K562 treated with DMSO at 1 percent for 4 hours (cell line): ENCODE data around the gene BNIP2. TPM values are rescaled to one million over a fixed set of nuclear protein-coding genes. Genes with fewer than 3 reads are reported as not detected.

Source experiments
- total RNA-seq: library from RNA; unstranded; fragments of 300-600 nt; gene quantifications from 2 replicates; pipeline ENCODE4 v1.2.3, GENCODE V29; 2022; ENCODE audit not compliant: insufficient read depth

BNIP2 gene
- 22.0 and 22.1 TPM in 2 replicates for total RNA-seq

GRCh38 chr15:59688782-59689625 lies at the start of gene BNIP2:
BNIP2 (minus strand) TSS chr15:59689320; CDS start chr15:59682457, 6,863 bp downstream.

DNA sequence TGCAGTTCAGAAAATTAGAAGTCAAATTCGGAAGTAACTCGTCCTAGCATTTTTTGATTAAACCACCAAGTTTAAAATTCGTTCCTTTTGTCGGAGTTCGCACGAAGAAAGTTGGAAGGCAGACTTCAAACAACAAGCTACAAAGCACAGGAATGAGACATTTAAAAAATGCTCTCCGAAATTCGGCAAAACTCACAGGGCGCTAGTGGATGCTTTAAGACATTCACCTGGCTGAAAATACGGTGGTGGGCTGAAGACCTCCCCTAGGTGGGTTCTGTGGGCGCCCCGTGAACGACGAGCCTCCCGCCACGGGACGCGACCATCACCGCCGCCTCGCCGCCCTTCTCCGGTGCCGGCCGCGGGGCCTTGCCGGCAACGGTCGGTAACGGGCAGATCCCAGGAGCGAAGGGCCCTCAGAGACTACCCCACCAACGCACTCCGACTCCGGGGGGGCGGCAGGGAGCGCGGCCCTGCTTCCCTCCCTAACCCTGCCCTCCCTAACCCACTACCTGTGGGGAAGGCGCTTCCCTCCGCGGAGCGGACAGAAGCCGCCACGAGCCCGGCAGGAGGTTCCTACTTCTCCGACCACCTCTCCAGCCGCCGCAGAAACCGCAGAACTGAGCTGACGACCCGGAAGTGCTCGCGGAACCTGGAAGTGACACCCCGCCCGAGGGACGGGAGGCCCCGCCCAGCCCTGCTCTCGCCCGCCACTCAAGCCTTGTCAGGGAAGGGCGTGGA lies 32.1 kb downstream of the BNIP2 start, which contains the start of gene GTF2A2:
Gene GTF2A2, minus strand, starts transcription at position 619 of the 738 bp plus-strand sequence. CDS start 5,238 bp downstream, outside the sequence.

GRCh38 chr15:59611276-59612260 lies 77.6 kb downstream of the BNIP2 start, which contains the start of gene GCNT3:
GCNT3 (plus strand) TSS chr15:59611783; CDS start chr15:59618239, 6,456 bp downstream.

Other genes with a start within 250 kb of the BNIP2 start
- gene GCNT3, start 77.5 kb downstream of the BNIP2 start, total RNA-seq = not detected in 2 replicates
- 57.4 and 89.6 TPM in 2 replicates for gene GTF2A2, start 31.8 kb downstream of the BNIP2 start, total RNA-seq